Thyroid gland (tissue), 4 donors: ENCODE data around the gene GLYR1. TPM values are rescaled to one million over a fixed set of nuclear protein-coding genes. Genes with fewer than 3 reads are reported as not detected.

ENCODE experiments used
- DNase-seq, 2 donors: peaks; one replicate each; pipeline ENCODE4 v3.0.0-alpha.2; 2019
- H3K27ac ChIP-seq, 3 donors: fragments of 200-600 bp; sonication (generic); 1 replicate in 2 of 3; 2 replicates in 1 of 3; pipeline ENCODE4 v1.5.1; 2016 to 2019; ENCODE audit warnings: mild to moderate bottlenecking in 1 of 3, moderate library complexity in 1 of 3
- H3K27me3 ChIP-seq: fragments of 200-600 bp; sonication (generic); one replicate; pipeline ENCODE4 v1.5.1; 2019
- H3K36me3 ChIP-seq, 2 donors: fragments of 200-600 bp; sonication (generic); one replicate each; pipeline ENCODE4 v1.5.1; 2016 to 2019
- H3K4me1 ChIP-seq, 2 donors: fragments of 200-600 bp; sonication (generic); one replicate each; pipeline ENCODE4 v1.5.1; 2017 to 2019
- H3K4me3 ChIP-seq, 3 donors: fragments of 200-600 bp; sonication (generic); replicated peaks in 1 of 3; 1 replicate in 2 of 3; 2 replicates in 1 of 3; pipeline ENCODE4 v1.5.1; 2016; ENCODE audit warnings: mild to moderate bottlenecking in 1 of 3
- H3K9me3 ChIP-seq: fragments of 200-600 bp; sonication (generic); one replicate; pipeline ENCODE4 v1.5.1; 2017
- CTCF ChIP-seq, 6 experiments: fragments of 200-600 bp in 3 of 6; fragments of 450-650 bp in 3 of 6; sonication (generic) in 3 of 6; IDR thresholded peaks; one replicate each; pipeline ENCODE4 v1.5.1; 2016 to 2019; ENCODE audit warnings: antibody characterized with exemption in 6 of 6, mild to moderate bottlenecking in 2 of 6, inconsistent platforms in 1 of 6, moderate library complexity in 1 of 6
- POLR2A ChIP-seq, 2 donors: fragments of 450-650 bp; IDR thresholded peaks; one replicate each; pipeline ENCODE4 v1.6.1; 2017; ENCODE audit warnings: antibody characterized with exemption in 2 of 2, mild to moderate bottlenecking in 2 of 2, moderate library complexity in 1 of 2
- WGBS, 2 donors: methylation state at CpG; one replicate each; pipeline ENCODE4 v1.1.5; 2017; 5-methylcytosine and 5-hydroxymethylcytosine counted together
- intact Hi-C: fragments of 100-400 bp; cut with DNase I; formaldehyde crosslinking; loops from one replicate; pipeline ENCODE4 v1.15.1; 2023
- total RNA-seq, 4 donors: library from RNA; depleted of rRNA; stranded (reverse); fragments of >200 nt; gene quantifications; one replicate each; pipeline ENCODE4 v1.2.3, GENCODE V29; 2016

GLYR1 gene
- total RNA-seq, 4 donors from 2014 or later: 43.1 to 89.2 (median 75.5) TPM

GRCh38 chr16:4820652-4821051 is 26.4 kb downstream of the GLYR1 start:
- intact Hi-C loops: no loop called here
- H3K4me3 ChIP-seq: no peak overlapping the region
- no peak for DNase-seq
- no peaks in the 10 kb centered on the region for H3K4me1 ChIP-seq
- 92 to 93% methylated on average over 6 of the region's 6 CpGs for WGBS, 2 donors
- no peaks in the 10 kb centered on the region for H3K27me3 ChIP-seq
- no peak overlapping the region for H3K27ac ChIP-seq
- H3K36me3 ChIP-seq: peaks cover 41 to 72% of the 10 kb centered on the region in 2 donors
- no peaks in the 10 kb centered on the region for H3K9me3 ChIP-seq
- TF ChIP-seq POLR2A (IDR thresholded peaks at IDR 0.05): no peak
- TF ChIP-seq CTCF (IDR thresholded peaks at IDR 0.05): no peak

- TF ChIP-seq CTCF (IDR thresholded peaks at IDR 0.05) (no peak), POLR2A (IDR thresholded peaks at IDR 0.05) (no peak)
- no peak overlapping the region for H3K4me3 ChIP-seq
- peaks cover 29 to 74% of the 10 kb centered on the region in 2 donors for H3K36me3 ChIP-seq
- no peaks in the 10 kb centered on the region for H3K9me3 ChIP-seq
- no peaks in the 10 kb centered on the region for H3K27me3 ChIP-seq
- intact Hi-C loops: no loop called here
- 90 to 91% methylated on average over 14 to 16 of the region's 16 CpGs for WGBS, 2 donors
- H3K27ac ChIP-seq: no peak overlapping the region
- no peaks in the 10 kb centered on the region for H3K4me1 ChIP-seq
- no peak for DNase-seq
Measured at GRCh38 chr16:4814542-4815173, 32.4 kb downstream of the GLYR1 start.

- TF ChIP-seq CTCF (IDR thresholded peaks at IDR 0.05) (no peak), POLR2A (IDR thresholded peaks at IDR 0.05) (no peak)
- no peak for DNase-seq
- no peak overlapping the region for H3K27ac ChIP-seq
- intact Hi-C loops: no loop called here
- H3K36me3 ChIP-seq: peaks cover 29 to 79% of the 10 kb centered on the region in 2 donors
- H3K4me1 ChIP-seq: no peaks in the 10 kb centered on the region
- no peaks in the 10 kb centered on the region for H3K9me3 ChIP-seq
- no peaks in the 10 kb centered on the region for H3K27me3 ChIP-seq
- H3K4me3 ChIP-seq: no peak overlapping the region
Measured at GRCh38 chr16:4814046-4814445, 33.0 kb downstream of the GLYR1 start.

GRCh38 chr16:4813251-4814003 is 33.7 kb downstream of the GLYR1 start:
- intact Hi-C loops: no loop called here
- DNase-seq: no peak
- TF ChIP-seq POLR2A (IDR thresholded peaks at IDR 0.05) (no peak), CTCF (IDR thresholded peaks at IDR 0.05) (no peak)
- H3K27ac ChIP-seq: no peak overlapping the region
- no peaks in the 10 kb centered on the region for H3K27me3 ChIP-seq
- H3K9me3 ChIP-seq: no peaks in the 10 kb centered on the region
- peaks cover 29 to 84% of the 10 kb centered on the region in 2 donors for H3K36me3 ChIP-seq
- H3K4me3 ChIP-seq: no peak overlapping the region
- WGBS, 2 donors: 97 to 100% methylated on average over 12 to 15 of the region's 16 CpGs
- H3K4me1 ChIP-seq: no peaks in the 10 kb centered on the region

GRCh38 chr16:4811773-4812172 is 35.3 kb downstream of the GLYR1 start:
- DNase-seq: no peak
- TF ChIP-seq CTCF (IDR thresholded peaks at IDR 0.05): no peak
- no peak for TF ChIP-seq POLR2A (IDR thresholded peaks at IDR 0.05)
- Histone ChIP-seq H3K36me3 (peaks cover 22 to 80% of the 10 kb centered on the region in 2 donors), H3K27me3 (no peaks in the 10 kb centered on the region), H3K4me1 (no peaks in the 10 kb centered on the region), H3K27ac (no peak overlapping the region), H3K9me3 (no peaks in the 10 kb centered on the region), H3K4me3 (no peak overlapping the region)
- intact Hi-C loops: no loop called here
- WGBS, 2 donors: 93% methylated on average over 9 of the region's 9 CpGs; no CpG with 5 or more reads in 1 of the 2 donors
